Liver (tissue), 9 donors: Measurements from ENCODE around the gene SH2B3. TPM values are rescaled to one million over a fixed set of nuclear protein-coding genes. Genes with fewer than 3 reads are reported as not detected.

Experiments used
- DNase-seq: peaks from one replicate; pipeline ENCODE4 v3.0.0-alpha.2; 2017; ENCODE audit warnings: low spot score
- H3K27ac ChIP-seq, 2 donors: one replicate each; pipeline ENCODE4 v1.7.0; 2013; ENCODE audit warnings: inconsistent platforms in 2 of 2, low read length in 2 of 2, control low read depth in 1 of 2, low read depth in 1 of 2, mild to moderate bottlenecking in 1 of 2
- H3K27me3 ChIP-seq, 4 donors: one replicate each; pipeline versions ENCODE4 v1.6.1 to v1.7.0; 2013; ENCODE audit warnings: low read length in 3 of 4, inconsistent platforms in 1 of 4, mild to moderate bottlenecking in 1 of 4, moderate library complexity in 1 of 4; ENCODE audit not compliant: control insufficient read depth in 4 of 4, insufficient read depth in 4 of 4
- H3K36me3 ChIP-seq, 4 donors: one replicate each; pipeline versions ENCODE4 v1.6.1 to v1.7.0; 2013; ENCODE audit warnings: low read length in 3 of 4, mild to moderate bottlenecking in 3 of 4, low read depth in 1 of 4, moderate library complexity in 1 of 4; ENCODE audit not compliant: control insufficient read depth in 4 of 4, insufficient read depth in 3 of 4
- H3K4me1 ChIP-seq, 4 donors: one replicate each; pipeline versions ENCODE4 v1.6.1 to v1.7.0; 2013; ENCODE audit warnings: low read length in 3 of 4, mild to moderate bottlenecking in 3 of 4, moderate library complexity in 1 of 4; ENCODE audit not compliant: control insufficient read depth in 4 of 4, insufficient read depth in 4 of 4
- H3K4me3 ChIP-seq, 3 donors: one replicate each; pipeline versions ENCODE4 v1.6.1 to v1.7.0; 2013; ENCODE audit warnings: low read length in 3 of 3, control low read depth in 1 of 3, low read depth in 1 of 3, mild to moderate bottlenecking in 1 of 3
- H3K9ac ChIP-seq, 2 donors: one replicate each; pipeline ENCODE4 v1.7.0; 2013; ENCODE audit warnings: low read length in 2 of 2, mild to moderate bottlenecking in 2 of 2, moderate library complexity in 2 of 2, control low read depth in 1 of 2, low read depth in 1 of 2
- H3K9me3 ChIP-seq, 4 donors: one replicate each; pipeline versions ENCODE4 v1.6.1 to v1.7.0; 2013; ENCODE audit warnings: low read length in 3 of 4; ENCODE audit not compliant: control insufficient read depth in 4 of 4
- EGR1 ChIP-seq, 2 donors: IDR thresholded peaks; 2 replicates each; pipeline ENCODE4 v1.6.1; 2016 to 2018; ENCODE audit warnings: antibody characterized with exemption in 2 of 2, low read depth in 2 of 2
- FOXA2 ChIP-seq: IDR thresholded peaks from 2 replicates; pipeline ENCODE4 v1.6.1; 2016; ENCODE audit warnings: antibody characterized with exemption
- HNF4A ChIP-seq, 2 donors: conservative IDR thresholded peaks; 2 replicates each; pipeline ENCODE4 v1.6.1; 2016; ENCODE audit warnings: antibody characterized with exemption in 2 of 2, mild to moderate bottlenecking in 2 of 2
- JUND ChIP-seq, 2 donors: IDR thresholded peaks; 2 replicates each; pipeline ENCODE4 v1.6.1; 2016; ENCODE audit warnings: antibody characterized with exemption in 2 of 2
- NR2F2 ChIP-seq: IDR thresholded peaks from 2 replicates; pipeline ENCODE4 v1.6.1; 2016; ENCODE audit warnings: antibody characterized with exemption
- RXRA ChIP-seq, 2 donors: IDR thresholded peaks; 2 replicates each; pipeline ENCODE4 v1.6.1; 2017 to 2018; ENCODE audit warnings: antibody characterized with exemption in 2 of 2, mild to moderate bottlenecking in 1 of 2
- SP1 ChIP-seq: IDR thresholded peaks from 2 replicates; pipeline ENCODE4 v1.6.1; 2018; ENCODE audit warnings: antibody characterized with exemption, mild to moderate bottlenecking
- TAF1 ChIP-seq: conservative IDR thresholded peaks from 2 replicates; pipeline ENCODE4 v1.6.1; 2016; ENCODE audit warnings: antibody characterized with exemption, mild to moderate bottlenecking
- WGBS: extraction: QIAGEN DNeasy Blood & Tissue Kit; methylation state at CpG from one replicate; pipeline ENCODE4 v1.1.7; 2013; 5-methylcytosine and 5-hydroxymethylcytosine counted together
- polyA plus RNA-seq, 2 donors: library from polyadenylated mRNA; stranded (reverse) in 1 of 2; unstranded in 1 of 2; fragments of 200-250 nt in 1 of 2; fragments of >200 nt in 1 of 2; fragmentation: Nextera tagmentation in 1 of 2; extraction: Ambion mirVana in 1 of 2; gene quantifications; one replicate each; pipeline versions ENCODE4 v1.2.1 to v1.2.3, GENCODE V29; 2013 to 2015
- total RNA-seq, 2 donors: library from RNA; depleted of rRNA; stranded (reverse); fragments of >200 nt; gene quantifications; one replicate each; pipeline ENCODE4 v1.2.3, GENCODE V29; 2014
- TF ChIP-seq, protein P1 (sequence below): IDR thresholded peaks from 2 replicates; pipeline ENCODE4 v1.6.1; 2016; ENCODE audit warnings: antibody characterized with exemption
- TF ChIP-seq, protein P2 (sequence below): IDR thresholded peaks from 2 replicates; pipeline ENCODE4 v1.6.1; 2016; ENCODE audit warnings: antibody characterized with exemption
- TF ChIP-seq, protein P3 (sequence below): IDR thresholded peaks from 2 replicates; pipeline ENCODE4 v1.6.1; 2016; ENCODE audit warnings: antibody characterized with exemption, mild to moderate bottlenecking
- donor health status: healthy.
- donor health status: healthy.
- donor health status: healthy.
- donor health status: healthy.
- donor health status: healthy.

Gene SH2B3
- total and polyA plus RNA-seq, 4 donors, result 4.4 to 18.7 (median 8.8) TPM

DNA sequence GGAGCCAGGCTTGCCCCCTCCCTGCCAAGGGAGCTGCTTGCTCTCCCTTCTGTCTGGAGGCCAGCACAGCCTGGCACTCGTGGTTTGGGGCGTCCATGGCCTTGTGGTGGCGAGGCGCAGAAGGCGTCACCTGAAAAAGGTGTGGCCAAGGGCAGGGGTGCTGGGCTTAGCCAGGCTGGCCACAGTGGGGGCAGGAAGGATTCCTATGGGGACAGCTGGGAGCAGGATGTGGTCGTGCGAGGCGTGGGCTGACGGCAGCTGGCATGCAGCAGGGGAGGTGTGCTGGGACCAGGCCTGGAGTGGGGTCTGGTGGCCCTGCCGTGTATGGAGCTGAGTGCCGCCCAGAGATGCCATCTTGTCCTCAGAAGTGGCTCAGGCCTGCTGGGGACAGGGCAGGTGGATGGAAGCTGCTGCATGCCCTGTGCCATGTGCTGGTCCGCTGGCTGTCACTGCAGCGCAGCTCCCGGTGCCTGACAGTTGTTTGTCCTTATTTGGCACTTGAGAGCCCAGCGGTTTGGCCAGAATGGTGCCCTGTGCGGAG, 30.0 kb downstream of the SH2B3 start:
- 73% methylated on average over 16 of the region's 16 CpGs for WGBS
- H3K9ac ChIP-seq, result peak overlapping the region in 1 of 2 donors; percentile 7
- no peak overlapping the region for H3K4me3 ChIP-seq

DNA sequence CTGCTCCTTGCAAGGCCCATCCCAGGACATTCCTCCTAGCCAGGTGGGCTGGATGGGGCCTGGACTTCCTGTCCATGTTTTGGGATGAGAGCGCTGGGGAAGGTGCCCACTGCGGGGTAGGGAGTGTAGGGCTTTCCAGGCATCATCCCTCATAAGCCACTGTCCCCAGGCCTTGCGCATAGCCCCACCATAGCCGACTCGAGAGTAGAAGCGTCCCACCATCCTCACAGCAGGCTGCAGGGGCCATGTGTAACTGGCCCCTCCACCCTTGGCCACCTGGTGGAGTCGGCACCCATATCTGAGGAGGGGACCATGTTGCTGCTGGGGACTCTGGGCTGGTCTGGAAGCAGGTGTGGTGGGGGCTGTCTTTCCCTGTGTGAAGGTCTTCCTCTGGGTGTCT, 30.5 kb downstream of the SH2B3 start:
- no peak for DNase-seq
- Histone ChIP-seq H3K9me3 (no peaks in the 10 kb centered on the region), H3K36me3 (no peaks in the 10 kb centered on the region), H3K27me3 (no peaks in the 10 kb centered on the region), H3K4me1 (peaks cover 14 to 50% (median 33%) of the 10 kb centered on the region in 4 donors), H3K4me3 (no peak overlapping the region), H3K27ac (peak overlapping the region; percentile 92 to 94), H3K9ac (no peak overlapping the region)
- TF ChIP-seq, protein P1, sequence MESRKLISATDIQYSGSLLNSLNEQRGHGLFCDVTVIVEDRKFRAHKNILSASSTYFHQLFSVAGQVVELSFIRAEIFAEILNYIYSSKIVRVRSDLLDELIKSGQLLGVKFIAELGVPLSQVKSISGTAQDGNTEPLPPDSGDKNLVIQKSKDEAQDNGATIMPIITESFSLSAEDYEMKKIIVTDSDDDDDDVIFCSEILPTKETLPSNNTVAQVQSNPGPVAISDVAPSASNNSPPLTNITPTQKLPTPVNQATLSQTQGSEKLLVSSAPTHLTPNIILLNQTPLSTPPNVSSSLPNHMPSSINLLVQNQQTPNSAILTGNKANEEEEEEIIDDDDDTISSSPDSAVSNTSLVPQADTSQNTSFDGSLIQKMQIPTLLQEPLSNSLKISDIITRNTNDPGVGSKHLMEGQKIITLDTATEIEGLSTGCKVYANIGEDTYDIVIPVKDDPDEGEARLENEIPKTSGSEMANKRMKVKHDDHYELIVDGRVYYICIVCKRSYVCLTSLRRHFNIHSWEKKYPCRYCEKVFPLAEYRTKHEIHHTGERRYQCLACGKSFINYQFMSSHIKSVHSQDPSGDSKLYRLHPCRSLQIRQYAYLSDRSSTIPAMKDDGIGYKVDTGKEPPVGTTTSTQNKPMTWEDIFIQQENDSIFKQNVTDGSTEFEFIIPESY, result no peak
- TF ChIP-seq SP1 (no peak), RXRA (IDR thresholded peaks at IDR 0.05) (no peak), FOXA2 (no peak), HNF4A (conservative IDR thresholded peaks at IDR 0.05) (no peak)
- TF ChIP-seq, protein P2, sequence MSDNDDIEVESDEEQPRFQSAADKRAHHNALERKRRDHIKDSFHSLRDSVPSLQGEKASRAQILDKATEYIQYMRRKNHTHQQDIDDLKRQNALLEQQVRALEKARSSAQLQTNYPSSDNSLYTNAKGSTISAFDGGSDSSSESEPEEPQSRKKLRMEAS, result no peak
- 93% methylated on average over 7 of the region's 7 CpGs for WGBS

More for the DNA sequence above, 30.0 kb downstream of the SH2B3 start:
- Histone ChIP-seq H3K4me1 (peaks cover 13 to 54% (median 37%) of the 10 kb centered on the region in 4 donors), H3K9me3 (no peaks in the 10 kb centered on the region), H3K27me3 (no peaks in the 10 kb centered on the region), H3K27ac (peak overlapping the region; percentile 92 to 94), H3K36me3 (no peaks in the 10 kb centered on the region)
- TF ChIP-seq FOXA2, result no peak
- TF ChIP-seq RXRA (IDR thresholded peaks at IDR 0.05), result peak in 1 of 2 donors; percentile 26
- TF ChIP-seq EGR1 (IDR thresholded peaks at IDR 0.05; ENCODE audit: low read depth in 2 of 2), result no peak
- DNase-seq, result no peak

DNA sequence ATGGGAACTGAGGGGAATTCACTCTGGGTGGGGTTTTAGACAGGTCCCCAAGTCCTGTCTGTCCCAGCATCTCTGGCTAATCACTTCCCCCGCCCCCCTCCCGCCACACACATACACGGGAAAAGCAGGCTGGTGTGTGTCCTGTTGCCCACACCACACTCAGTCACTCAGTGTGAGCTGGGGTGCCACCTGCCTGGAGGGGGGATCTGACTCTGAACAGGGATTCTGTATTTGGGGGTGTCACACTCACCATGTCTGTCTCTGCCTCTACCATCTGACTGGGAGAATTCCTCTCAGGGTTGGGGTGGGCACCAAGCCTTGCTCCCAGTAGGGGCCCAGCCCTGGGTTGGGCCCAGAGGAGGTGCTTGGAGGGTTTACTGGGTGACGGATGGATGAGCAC, 31.1 kb downstream of the SH2B3 start:
- WGBS, result 79% methylated on average over 4 of the region's 4 CpGs
- Histone ChIP-seq H3K9me3 (no peaks in the 10 kb centered on the region), H3K27me3 (no peaks in the 10 kb centered on the region), H3K36me3 (no peaks in the 10 kb centered on the region), H3K4me1 (peaks cover 16 to 45% (median 30%) of the 10 kb centered on the region in 4 donors), H3K27ac (peak overlapping the region; percentile 92 to 94), H3K4me3 (no peak overlapping the region), H3K9ac (no peak overlapping the region)
- TF ChIP-seq, protein P3, sequence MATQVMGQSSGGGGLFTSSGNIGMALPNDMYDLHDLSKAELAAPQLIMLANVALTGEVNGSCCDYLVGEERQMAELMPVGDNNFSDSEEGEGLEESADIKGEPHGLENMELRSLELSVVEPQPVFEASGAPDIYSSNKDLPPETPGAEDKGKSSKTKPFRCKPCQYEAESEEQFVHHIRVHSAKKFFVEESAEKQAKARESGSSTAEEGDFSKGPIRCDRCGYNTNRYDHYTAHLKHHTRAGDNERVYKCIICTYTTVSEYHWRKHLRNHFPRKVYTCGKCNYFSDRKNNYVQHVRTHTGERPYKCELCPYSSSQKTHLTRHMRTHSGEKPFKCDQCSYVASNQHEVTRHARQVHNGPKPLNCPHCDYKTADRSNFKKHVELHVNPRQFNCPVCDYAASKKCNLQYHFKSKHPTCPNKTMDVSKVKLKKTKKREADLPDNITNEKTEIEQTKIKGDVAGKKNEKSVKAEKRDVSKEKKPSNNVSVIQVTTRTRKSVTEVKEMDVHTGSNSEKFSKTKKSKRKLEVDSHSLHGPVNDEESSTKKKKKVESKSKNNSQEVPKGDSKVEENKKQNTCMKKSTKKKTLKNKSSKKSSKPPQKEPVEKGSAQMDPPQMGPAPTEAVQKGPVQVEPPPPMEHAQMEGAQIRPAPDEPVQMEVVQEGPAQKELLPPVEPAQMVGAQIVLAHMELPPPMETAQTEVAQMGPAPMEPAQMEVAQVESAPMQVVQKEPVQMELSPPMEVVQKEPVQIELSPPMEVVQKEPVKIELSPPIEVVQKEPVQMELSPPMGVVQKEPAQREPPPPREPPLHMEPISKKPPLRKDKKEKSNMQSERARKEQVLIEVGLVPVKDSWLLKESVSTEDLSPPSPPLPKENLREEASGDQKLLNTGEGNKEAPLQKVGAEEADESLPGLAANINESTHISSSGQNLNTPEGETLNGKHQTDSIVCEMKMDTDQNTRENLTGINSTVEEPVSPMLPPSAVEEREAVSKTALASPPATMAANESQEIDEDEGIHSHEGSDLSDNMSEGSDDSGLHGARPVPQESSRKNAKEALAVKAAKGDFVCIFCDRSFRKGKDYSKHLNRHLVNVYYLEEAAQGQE, result no peak
- TF ChIP-seq EGR1 (IDR thresholded peaks at IDR 0.05; ENCODE audit: low read depth in 2 of 2), result no peak
- no peak for TF ChIP-seq SP1
- TF ChIP-seq TAF1, result no peak
- no peak for TF ChIP-seq RXRA (IDR thresholded peaks at IDR 0.05)
- no peak for TF ChIP-seq HNF4A (conservative IDR thresholded peaks at IDR 0.05)
- TF ChIP-seq, protein P1, result no peak
- TF ChIP-seq JUND (IDR thresholded peaks at IDR 0.05), result no peak
- TF ChIP-seq NR2F2, result no peak
- no peak for DNase-seq
